Heart left ventricle (tissue), 13 donors: ENCODE data around the gene DOCK3.
"Not testable (repeated sequence)": the region's sequence is repeated elsewhere in the genome, so short reads cannot be mapped to it uniquely, and the experiment has no call there.

Source experiments
- CTCF ChIP-seq, 12 donors: fragments of 200-600 bp; sonication (generic) in 4 of 12; IDR thresholded peaks; one replicate each; pipeline versions ENCODE4 v1.5.0 to v1.8.0; 2018 to 2022; ENCODE audit warnings: antibody characterized with exemption in 12 of 12, mild to moderate bottlenecking in 5 of 12
- POLR2A ChIP-seq, 2 donors: fragments of 450-650 bp; IDR thresholded peaks; one replicate each; pipeline ENCODE4 v1.6.1; 2017; ENCODE audit warnings: antibody characterized with exemption in 2 of 2, mild to moderate bottlenecking in 2 of 2, moderate library complexity in 2 of 2
- donor health status: ischemic (EF 13 %, LVEDD 7.1; RV severe dilation, severe dysfunction).
- donor health status: DM: no; HTN: yes; CAD: no.
- donor health status: DM: no; HTN: no; CAD: no.
- donor health status: ischemic (EF 25% LVEDD 6.9; RV normal size, moderate dysfunction).
- donor health status: ischemic (EF 25% LVEDD 5.7; RV mildly dilated, moderate dysfunction).
- donor health status: ischemic (EF 35%, LVEDD 5.7; RV mildly dilated, moderate dysfunction).
- donor health status: nonischemic (EF 11% LVEDD 7.7; RV severe dilation, severe dysfunction).
- donor health status: DM: yes; HTN: yes; CAD: no.
- donor health status: PGD.
- donor health status: ischemic (EF 29% LVEDD 5.4; RV normal size, mild dysfunction).
- donor health status: nonischemic (EF 23%, LVEDD 6.1; RV moderate dilation, normal function).

GRCh38 chr3:50781766-50782165, 107.0 kb downstream of the DOCK3 start:
- TF ChIP-seq CTCF, POLR2A (IDR thresholded peaks at IDR 0.05): not testable (repeated sequence)
